Lower leg skin (tissue), 4 donors: ENCODE data around the gene C20orf96. TPM values are rescaled to one million over a fixed set of nuclear protein-coding genes. Genes with fewer than 3 reads are reported as not detected.

Experiments
- DNase-seq, 2 donors: peaks; one replicate each; pipeline ENCODE4 v3.0.0-alpha.2; 2019; ENCODE audit warnings: low spot score in 2 of 2
- H3K4me3 ChIP-seq: fragments of 200-600 bp; sonication (generic); 2 replicates; pipeline ENCODE4 v1.5.1; 2017; ENCODE audit warnings: mild to moderate bottlenecking, low read depth; ENCODE audit not compliant: poor library complexity, severe bottlenecking
- CTCF ChIP-seq, 3 donors: fragments of 450-650 bp; IDR thresholded peaks; one replicate each; pipeline ENCODE4 v1.5.1; 2016; ENCODE audit warnings: antibody characterized with exemption in 3 of 3, mild to moderate bottlenecking in 3 of 3, moderate library complexity in 2 of 3
- POLR2A ChIP-seq, 2 donors: fragments of 450-650 bp; IDR thresholded peaks; one replicate each; pipeline ENCODE4 v1.6.1; 2016 to 2017; ENCODE audit warnings: antibody characterized with exemption in 2 of 2, mild to moderate bottlenecking in 1 of 2, moderate library complexity in 1 of 2
- WGBS, 2 donors: methylation state at CpG; one replicate each; pipeline ENCODE4 v1.1.5; 2018; 5-methylcytosine and 5-hydroxymethylcytosine counted together
- intact Hi-C: fragments of 100-400 bp; cut with DNase I; formaldehyde crosslinking; loops from one replicate; pipeline ENCODE4 v1.15.0; 2023; ENCODE audit warnings: low total_unique reads
- total RNA-seq, 4 donors: library from RNA; depleted of rRNA; stranded (reverse); fragments of >200 nt; gene quantifications; one replicate each; pipeline ENCODE4 v1.1.0, GENCODE V29; 2016

C20orf96 gene
- total RNA-seq, 4 donors from 2014 or later = 0.36 to 0.59 (median 0.52) TPM; not detected in 1

- intact Hi-C loops = no loop called here
- no peak overlapping the region for H3K4me3 ChIP-seq
- WGBS, 2 donors = 39 to 43% methylated on average over 10 of the region's 10 CpGs
Measured at GRCh38 chr20:300345-300990, 9.9 kb upstream of the C20orf96 start.

GRCh38 chr20:298776-299391 lies 8.3 kb upstream of the C20orf96 start:
- intact Hi-C loops = no loop called here
- peak overlapping the region; percentile 81 for H3K4me3 ChIP-seq
- TF ChIP-seq POLR2A (IDR thresholded peaks at IDR 0.05) (no peak), CTCF (IDR thresholded peaks at IDR 0.05) (no peak)
- 6 to 12% methylated on average over 15 of the region's 15 CpGs for WGBS, 2 donors
- DNase-seq = no peak

More at GRCh38 chr20:300345-300990, 9.9 kb upstream of the C20orf96 start:
- no peak for DNase-seq
- TF ChIP-seq CTCF (IDR thresholded peaks at IDR 0.05) (no peak), POLR2A (IDR thresholded peaks at IDR 0.05) (no peak)

- TF ChIP-seq CTCF (IDR thresholded peaks at IDR 0.05) (no peak), POLR2A (IDR thresholded peaks at IDR 0.05) (no peak)
- peak; percentile 56 to 92 for DNase-seq
- peak overlapping the region; percentile 81 for H3K4me3 ChIP-seq
- intact Hi-C loops = no loop called here
- 0% methylated on average over 53 to 69 of the region's 75 CpGs for WGBS, 2 donors
Measured at GRCh38 chr20:297925-298775, 7.6 kb upstream of the C20orf96 start.

GRCh38 chr20:297098-297924 lies 6.8 kb upstream of the C20orf96 start, which contains the start of gene ZCCHC3:
TSS of gene ZCCHC3 (plus strand) at chr20:297570. CDS start at chr20:297587, 17 bp downstream.
- DNase-seq = peak; percentile 85 to 97
- intact Hi-C loops = no loop called here
- TF ChIP-seq CTCF (IDR thresholded peaks at IDR 0.05) (no peak), POLR2A (IDR thresholded peaks at IDR 0.05) (no peak)
- 0 to 1% methylated on average over 78 to 81 of the region's 99 CpGs for WGBS, 2 donors
- peak within 1 kb of the TSS; percentile 81 for H3K4me3 ChIP-seq

- intact Hi-C loops = no loop called here
- TF ChIP-seq CTCF (IDR thresholded peaks at IDR 0.05) (no peak), POLR2A (IDR thresholded peaks at IDR 0.05) (no peak)
- no peak for DNase-seq
- H3K4me3 ChIP-seq = no peak overlapping the region
- 75 to 86% methylated on average over 4 of the region's 4 CpGs for WGBS, 2 donors
Measured at GRCh38 chr20:295804-296203, 5.3 kb upstream of the C20orf96 start.
